ENCODE results near the gene SEMA3C.

Gene SEMA3C

GRCh38 chr7:80773787-80774508 is 144.9 kb downstream of the SEMA3C start:
- no peak for DNase-seq

- no peak for DNase-seq
Observed at GRCh38 chr7:80772347-80772993, 146.4 kb downstream of the SEMA3C start.

DNA sequence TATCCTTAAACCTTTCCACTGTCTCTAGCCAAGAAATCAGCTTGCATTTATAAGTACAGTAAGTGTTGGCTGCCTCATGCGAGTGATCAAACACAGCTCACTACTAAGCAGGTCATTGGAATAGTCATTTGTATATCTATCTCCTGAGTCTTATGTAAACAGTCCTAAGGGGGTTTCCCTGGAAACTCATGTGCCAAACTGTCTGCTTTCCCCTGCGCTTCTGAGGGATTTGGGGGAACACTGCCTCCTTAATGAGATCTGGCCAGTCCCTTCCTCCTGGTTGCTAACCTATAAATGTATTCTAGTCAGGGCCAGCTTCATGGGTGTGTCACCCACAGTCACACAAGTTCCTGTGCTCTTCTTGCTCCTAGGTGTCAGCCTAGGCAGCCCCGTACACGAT is 147.3 kb downstream of the SEMA3C start:
- DNase-seq, result no peak

GRCh38 chr7:80770675-80771081 is 148.2 kb downstream of the SEMA3C start:
- no peak for DNase-seq

DNA sequence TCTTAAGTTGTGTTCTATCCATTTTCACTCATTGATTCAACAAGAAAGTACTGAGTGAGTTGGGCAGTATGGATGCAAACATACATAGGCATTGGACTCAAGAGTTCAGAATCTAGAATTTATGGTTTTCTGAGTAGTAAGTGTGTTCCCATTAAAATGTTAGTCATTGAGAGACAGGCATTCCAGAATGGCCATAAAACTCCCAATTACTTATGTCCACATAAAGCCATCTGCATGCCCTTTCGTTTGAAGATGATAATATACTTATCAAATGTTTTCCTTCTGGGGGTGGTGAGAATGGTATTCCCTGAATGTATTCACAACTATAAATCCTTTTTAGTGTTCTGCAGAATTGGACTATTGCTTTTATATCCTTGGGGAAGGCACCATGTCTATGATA is 148.8 kb downstream of the SEMA3C start:
- DNase-seq, result no peak

- no peak for DNase-seq
Observed at GRCh38 chr7:80768756-80769155, 150.1 kb downstream of the SEMA3C start.

- DNase-seq, result no peak
Observed at GRCh38 chr7:80767654-80768053, 151.2 kb downstream of the SEMA3C start.

- no peak for DNase-seq
Observed at GRCh38 chr7:80766724-80767123, 152.1 kb downstream of the SEMA3C start.

DNA sequence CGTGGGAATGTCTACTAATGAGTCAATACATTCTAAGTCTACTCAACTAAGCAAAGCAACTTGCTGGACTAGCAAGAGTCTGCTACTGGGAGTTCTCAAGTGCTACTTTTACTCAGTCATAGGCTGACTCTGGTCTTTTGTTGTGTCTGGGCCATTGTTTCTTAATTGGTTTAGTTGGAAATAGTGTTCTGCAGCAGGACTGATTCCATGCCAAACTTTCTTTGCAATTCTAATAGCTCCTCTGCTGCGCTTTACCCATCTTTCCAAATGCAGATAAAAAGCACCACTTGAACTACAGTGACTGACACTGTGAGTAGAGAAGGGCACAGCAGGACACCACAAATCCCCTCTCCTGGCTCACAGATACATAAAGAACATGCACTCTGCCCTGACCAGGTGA is 154.7 kb downstream of the SEMA3C start:
- DNase-seq, result peak in 1 of 2 experiments; percentile 50

DNA sequence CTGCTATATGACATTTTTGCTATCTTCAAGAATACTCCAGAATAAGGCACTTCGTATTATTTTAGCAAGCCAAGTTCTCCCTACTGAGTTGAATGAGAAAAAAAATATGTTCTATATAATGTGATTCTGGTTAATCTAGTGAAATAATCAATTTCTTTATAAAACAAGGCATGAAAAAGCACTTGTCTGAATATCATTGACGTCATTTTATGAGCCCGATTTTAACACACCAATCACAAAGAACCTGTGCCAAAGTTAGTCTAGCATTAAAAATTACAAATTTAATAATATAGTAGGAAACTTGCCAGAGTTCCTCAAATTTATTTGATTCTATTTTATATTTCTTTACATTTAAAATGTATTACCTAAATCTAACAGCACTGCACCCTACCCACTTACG is 155.1 kb downstream of the SEMA3C start:
- DNase-seq, result no peak

GRCh38 chr7:80763289-80763688 is 155.6 kb downstream of the SEMA3C start:
- DNase-seq, result no peak

GRCh38 chr7:80760292-80760691 is 158.6 kb downstream of the SEMA3C start:
- no peak for DNase-seq

GRCh38 chr7:80752954-80753690 is 165.7 kb downstream of the SEMA3C start:
- no peak for DNase-seq

DNA sequence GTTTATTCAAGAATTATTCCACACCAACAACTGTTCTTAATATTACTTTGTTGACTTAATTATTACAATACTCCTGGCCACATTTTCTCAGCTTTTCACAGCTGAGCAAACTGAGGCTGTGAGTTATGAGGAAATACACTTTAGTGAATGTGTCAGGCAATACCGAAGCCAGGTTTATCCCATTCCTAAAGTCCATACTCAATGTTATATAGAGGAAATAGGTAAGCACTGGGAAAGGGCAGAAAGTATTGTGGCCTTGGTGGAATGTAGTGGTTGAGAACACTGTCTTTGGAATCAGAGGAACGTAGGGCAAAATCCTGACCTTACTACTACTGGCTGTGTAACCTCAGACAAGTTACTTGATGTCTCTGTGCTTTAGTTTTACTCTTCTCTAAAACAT is 169.6 kb downstream of the SEMA3C start:
- DNase-seq, result no peak

- no peak for DNase-seq
Observed at GRCh38 chr7:80748363-80749042, 170.3 kb downstream of the SEMA3C start.

DNA sequence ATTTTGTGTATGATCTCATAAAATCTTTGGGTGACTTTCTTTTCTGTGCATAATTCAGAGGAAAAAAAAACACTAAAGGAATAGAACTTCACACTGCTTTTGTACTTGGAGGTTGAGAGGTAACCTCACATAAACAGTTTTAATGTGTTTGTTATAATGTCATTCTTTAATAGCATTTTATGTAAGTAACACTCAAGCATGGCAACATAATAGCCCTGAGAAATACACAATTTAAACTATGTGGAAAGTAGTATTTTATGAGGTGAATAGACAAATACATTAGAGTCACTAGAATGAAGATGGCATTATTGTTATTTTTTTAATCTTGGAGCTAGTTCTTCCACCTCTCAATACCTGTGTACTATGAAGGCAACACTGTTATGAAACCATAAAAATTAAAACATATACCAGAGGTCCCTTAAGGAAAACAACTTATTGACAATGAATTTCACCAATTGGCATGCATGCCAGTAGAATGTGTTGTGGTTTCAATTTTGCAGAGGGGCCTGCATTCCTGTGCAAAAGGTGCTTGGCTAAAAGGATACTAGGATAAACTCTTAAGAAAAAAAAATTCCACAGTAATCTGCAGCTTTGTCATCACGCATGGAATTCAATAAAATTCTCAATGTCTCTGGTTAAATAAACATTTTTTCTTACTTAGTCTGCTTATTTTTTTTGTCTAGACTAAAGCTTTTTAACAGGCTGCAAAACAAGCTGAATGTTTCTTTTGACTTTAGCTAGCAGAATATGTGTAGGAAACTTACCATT is 177.9 kb downstream of the SEMA3C start:
- DNase-seq, result no peak

DNA sequence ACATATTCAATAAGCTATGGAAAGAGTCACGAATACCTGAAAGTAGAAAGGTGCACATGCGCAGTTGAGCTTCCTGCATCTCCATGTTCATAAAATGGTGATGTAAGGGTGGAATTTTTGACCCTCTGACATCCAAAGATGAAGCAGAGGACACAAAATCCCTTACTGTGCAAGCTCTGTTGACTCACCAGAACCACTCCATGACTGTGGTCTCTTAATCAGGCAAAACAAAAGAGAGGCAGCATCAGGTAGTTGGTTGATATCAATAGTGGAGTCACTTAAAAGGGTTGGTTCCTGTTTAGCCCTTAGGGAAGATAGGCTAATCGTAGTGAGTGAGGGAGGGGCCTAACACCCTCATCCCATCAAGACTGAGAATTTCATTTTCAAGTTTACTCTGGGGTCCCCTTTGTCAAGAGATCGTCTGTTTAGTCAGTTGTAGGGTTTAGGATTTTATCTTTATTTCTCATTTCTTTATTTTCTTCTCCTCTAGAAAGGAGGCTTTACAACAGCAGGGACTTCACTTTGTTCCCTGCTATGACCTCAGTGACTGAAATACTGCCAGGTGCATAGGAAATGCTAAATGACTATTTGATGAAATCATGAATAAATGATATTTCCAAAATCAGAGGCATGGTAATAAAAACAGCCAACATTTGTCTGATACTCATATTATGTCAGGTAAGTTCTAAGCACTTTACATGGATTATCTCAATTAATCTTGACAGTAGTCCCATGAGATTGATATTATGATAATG is 182.3 kb downstream of the SEMA3C start:
- peak in 1 of 2 experiments; percentile 23 for DNase-seq

- no peak for DNase-seq
Observed at GRCh38 chr7:80735330-80735729, 183.5 kb downstream of the SEMA3C start.

GRCh38 chr7:80734011-80734410 is 184.8 kb downstream of the SEMA3C start:
- no peak for DNase-seq

DNA sequence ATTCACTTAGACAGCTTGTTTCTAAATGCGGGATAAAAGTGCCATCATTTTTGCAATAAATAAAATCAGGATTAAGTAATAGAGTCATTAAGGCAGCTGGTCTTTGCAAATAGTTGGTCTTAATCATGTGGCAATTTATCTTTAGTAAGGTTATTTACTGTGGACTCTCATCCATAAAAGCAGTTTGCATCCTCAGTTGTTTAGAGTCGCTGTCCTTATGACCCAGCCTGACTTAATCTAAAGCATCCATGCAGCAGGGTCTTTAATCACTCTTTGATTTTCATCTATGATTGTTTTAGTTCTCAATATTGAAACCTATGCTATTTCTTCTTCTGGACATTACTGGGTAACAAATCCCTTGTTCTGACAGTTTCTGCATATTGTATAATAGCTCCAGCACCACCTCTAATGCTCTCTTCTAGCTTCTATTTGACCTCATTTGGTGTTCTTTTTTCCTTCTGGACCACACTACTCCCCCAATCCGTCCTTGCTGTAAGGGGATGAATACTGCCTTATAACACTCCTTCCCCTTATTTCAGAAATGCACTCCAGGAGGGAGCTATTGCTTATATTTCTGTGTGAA is 185.4 kb downstream of the SEMA3C start:
- no peak for DNase-seq

DNA sequence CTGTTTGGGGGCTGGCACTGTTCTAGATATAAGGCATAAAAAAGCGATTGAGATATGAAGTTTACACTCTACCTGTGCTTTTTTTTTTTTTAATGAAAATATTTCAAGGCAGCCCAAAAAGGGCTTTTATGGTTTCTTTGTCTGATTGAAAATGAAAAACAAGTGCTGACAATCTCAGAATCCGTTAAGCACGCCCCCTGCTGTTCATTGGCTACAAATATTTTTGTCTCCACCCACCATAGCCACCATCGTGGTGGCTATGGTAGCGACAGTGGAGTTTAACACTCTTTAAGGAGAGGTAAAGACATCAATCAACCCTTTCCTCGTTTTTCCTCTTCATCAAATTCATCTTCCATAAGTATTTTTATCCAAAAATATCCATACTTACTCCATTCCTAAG is 186.2 kb downstream of the SEMA3C start:
- no peak for DNase-seq
